NCI-H748 (cell line): ENCODE measurements around the gene PGD.
"Not testable (repeated sequence)": the region's sequence is repeated elsewhere in the genome, so short reads cannot be mapped to it uniquely, and the experiment has no call there.

Experiments
- DNase-seq: peaks from one replicate; lab custom pipeline; 2025; ENCODE audit not compliant: unreplicated experiment; lab: John Stamatoyannopoulos, UW

PGD gene

DNA sequence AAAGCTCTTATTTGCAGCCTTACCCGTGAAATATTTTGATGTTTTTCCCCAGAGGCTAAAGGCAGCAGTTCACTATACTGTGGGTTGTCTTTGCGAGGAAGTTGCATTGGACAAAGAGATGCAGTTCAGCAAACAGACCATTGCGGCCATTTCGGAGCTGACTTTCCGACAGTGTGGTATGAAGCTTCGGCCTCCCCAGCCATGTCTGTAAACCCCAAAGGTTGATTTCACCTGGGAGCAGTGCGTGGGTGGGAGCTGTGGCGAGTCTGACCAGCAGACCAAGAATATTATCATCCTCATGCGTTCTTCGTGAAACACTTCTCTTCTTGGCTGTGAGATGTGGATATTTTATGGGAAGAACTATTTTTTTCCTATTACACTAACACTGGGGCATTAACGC is 34.9 kb downstream of the PGD start:
- DNase-seq: no peak

DNA sequence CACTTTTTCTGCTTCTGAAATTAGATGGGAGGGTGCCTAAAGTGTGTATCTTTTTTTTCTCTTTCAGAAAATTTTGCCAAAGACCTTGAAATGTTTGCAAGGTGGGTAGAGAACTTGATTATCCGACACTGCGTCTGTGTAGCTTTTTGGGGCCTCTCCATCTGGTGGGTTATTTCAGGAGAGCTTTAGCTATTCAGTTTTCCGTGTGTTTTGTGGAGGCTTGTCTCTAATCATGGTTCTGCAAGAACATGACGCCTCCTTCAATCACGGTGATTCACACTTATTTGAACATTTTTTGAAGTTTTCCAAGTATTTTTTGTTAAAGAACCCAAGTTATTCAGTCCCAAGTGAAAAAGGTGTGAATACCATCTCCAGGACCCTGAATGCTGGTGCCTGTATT is 35.7 kb downstream of the PGD start:
- DNase-seq: no peak

DNA sequence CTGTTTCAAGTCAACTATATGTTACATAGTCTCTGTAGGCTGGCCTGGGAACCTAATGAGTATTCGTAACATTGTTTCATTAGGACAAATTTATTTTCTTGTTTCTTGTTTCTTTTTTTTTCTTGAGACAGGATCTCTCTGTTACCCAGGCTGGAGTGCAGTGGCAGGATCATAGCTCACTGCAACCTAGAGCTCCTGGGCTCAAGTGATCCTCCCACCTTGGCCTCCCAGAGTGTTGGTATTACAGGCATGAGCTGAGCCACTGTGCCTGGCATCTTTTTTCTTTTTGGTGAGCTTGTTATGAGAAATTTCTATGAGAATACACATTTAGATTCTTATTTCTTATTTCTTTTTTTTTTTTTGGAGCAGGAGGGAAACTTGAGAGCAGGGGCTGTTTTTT is 38.2 kb downstream of the PGD start:
- no peak for DNase-seq

DNA sequence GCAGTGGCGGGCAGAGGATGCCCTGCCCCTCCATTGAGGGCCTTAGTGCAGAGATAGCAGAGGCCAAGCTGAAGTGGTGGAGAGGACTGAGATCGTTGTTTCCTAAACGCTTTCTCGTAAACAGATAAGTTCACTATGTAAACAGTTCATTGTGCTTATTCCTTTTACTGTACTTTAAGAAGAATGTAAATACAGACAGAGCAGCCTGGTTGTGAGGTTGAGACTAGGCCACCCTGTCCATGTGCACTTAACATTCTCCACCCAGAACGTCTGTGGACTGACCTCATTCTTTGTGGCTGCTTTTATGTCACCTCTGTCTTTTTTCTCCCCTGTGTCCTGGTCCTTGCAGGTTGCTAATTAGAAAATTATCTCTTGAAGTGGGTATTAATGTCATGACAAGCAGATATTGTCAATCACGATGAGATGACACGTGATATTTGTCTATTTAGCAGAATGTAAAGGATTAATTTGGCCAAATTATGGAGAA is 39.9 kb downstream of the PGD start:
- DNase-seq: no peak

DNA sequence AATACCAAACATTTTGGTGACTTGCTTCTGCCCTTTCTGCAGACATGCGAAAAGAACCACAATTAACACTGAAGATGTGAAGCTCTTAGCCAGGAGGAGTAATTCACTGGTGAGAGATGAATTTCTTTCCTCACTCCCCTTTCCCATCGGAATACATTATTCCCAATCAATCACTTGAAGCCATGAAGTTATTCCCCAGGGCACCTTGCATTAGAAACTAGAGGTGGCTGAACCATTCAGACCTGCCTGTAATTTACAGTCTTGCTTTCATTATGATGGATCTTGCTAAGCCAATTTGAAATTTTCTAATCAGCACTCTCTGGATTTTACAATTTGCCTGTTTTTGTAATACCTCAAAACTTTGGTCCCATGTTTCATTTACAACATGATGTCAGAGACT is 41.4 kb downstream of the PGD start:
- DNase-seq: no peak

DNA sequence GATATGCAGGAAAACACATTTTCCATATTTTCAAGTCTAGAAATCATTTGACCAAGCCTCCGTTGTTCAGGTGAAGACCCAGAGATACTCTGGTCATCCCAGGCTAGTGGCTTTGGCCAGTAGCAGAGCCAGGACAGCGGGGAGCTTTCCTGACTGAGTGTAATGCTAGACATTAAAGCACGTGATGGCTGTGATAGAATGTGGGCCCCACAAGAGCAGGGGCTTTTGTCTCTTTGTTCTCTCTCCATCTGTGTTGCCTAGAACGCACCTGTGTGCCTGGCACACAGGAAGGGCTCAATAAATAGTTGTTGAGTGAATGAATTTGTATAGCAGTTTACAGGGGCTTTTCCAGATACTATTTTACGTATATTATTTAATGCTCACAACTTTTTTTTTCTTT is 41.9 kb downstream of the PGD start:
- no peak for DNase-seq

DNA sequence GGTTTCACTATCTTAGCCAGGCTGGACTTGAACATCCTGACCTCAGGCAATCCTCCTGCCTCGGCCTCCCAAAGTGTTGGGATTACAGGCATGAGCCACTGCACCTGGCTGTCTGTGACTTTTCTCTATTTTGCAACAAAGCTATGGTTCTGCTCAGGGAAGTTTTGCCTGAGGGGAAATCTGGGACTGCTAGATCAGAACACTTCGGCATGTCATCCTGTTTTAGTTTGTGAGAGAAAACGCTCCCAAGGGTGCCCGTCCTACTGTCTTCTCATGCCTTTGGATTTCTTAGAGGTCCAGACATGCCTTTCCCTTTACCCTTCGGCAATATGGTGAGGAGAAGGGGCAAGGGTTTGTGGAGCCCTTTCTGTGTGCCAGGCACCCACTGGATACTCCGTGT is 45.4 kb downstream of the PGD start:
- no peak for DNase-seq

DNA sequence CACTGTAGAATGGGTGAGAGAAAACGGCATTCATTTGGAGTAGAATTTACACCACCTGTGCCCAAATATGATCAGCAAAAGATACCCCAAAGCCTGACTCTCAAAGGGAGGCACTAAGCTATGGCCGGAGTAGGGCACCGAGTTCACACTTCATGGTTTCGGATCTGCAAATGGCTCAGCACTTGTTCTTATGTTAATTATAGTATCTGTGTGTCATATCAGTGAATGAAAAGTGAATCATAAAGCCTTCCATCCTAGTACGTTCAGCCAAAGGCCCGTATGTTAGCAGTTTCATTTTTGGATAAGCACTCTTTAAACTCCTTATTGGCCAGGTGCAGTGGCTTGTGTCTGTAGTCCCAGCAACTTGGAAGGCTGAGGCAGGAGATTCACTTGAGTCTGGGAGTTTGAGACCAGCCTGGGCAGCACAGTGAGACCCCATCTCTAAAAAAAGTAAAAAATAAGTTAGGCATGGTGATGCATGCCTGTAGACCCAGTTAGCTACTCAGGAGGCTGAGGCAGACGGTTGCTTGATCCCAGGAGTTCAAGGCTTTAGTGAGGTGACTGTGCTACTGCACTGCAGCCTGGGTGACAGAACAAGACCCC is 46.0 kb downstream of the PGD start:
- DNase-seq: no peak

DNA sequence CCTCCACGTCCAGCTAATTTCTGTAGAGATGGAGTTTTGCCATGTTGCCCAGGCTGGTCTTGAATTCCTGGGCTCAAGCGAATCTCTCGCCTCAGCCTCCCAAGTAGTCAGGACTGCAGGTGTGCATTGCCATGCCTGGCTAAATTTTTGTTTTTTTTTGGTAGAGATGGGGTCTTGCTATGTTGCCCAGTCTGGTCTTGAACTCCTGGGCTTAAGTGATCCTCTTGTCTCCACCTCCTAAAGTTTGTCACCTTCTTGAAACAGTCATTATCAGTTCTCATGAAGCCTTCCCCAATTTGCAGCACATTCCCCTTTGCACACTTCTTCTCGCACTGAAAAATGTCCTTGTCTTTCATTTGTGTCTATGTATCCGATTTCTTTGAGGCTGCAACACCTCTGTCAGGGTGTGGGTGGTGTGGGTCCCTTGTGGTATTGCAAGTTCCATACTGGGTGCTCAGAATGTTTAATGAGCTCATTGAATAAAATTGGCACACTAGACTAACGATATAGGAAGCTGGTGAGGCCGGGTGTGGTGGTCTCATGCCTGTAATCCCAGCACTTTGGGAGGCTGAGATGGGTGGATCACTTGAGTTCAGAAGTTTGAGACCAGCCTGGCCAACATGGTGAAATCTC is 48.0 kb downstream of the PGD start:
- DNase-seq: no peak

DNA sequence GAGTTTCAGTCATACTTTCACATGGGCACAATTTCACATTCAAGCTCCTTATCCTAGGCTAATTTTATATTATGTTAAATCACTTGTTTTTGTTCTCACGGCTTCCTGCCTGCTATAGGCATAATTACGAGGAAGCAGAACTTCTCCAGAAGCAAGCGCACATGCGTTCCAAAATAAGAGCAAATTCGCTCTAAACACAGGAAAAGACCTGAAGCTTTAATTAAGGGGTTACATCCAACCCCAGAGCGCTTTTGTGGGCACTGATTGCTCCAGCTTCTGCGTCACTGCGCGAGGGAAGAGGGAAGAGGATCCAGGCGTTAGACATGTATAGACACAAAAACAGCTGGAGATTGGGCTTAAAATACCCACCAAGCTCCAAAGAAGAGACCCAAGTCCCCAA is 50.9 kb downstream of the PGD start, which contains the start of gene CORT:
Gene CORT, plus strand, starts transcription at position 281 of the 400 bp plus-strand sequence. CDS start 193 bp downstream, outside the sequence.
- DNase-seq: no peak

DNA sequence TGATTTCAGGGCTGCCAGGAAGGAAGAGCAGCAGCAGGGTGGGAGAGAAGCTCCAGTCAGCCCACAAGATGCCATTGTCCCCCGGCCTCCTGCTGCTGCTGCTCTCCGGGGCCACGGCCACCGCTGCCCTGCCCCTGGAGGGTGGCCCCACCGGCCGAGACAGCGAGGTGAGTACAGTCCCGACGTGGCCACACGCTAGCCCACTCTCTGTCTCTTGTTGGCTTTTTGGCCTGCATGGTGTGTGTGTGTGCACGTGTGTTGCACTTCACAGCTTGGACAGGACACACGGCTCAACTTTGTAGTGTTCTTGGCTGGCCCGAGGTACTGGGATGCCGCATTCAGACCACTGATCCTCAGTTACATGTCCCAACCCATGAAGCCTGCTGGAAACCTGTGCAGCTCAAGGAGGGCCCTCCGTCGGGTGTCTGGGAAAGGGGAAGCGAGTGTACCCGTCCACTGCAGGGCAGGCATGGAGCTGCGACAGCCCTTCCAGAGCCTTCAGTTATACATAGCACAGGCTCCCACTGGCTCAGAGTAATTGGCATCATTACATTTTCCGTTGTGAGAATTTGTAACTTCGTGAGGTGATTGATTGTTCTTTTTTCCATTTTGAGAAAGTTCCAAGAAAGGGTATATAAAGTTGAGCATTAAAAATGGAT is 51.4 kb downstream of the PGD start:
- no peak for DNase-seq

DNA sequence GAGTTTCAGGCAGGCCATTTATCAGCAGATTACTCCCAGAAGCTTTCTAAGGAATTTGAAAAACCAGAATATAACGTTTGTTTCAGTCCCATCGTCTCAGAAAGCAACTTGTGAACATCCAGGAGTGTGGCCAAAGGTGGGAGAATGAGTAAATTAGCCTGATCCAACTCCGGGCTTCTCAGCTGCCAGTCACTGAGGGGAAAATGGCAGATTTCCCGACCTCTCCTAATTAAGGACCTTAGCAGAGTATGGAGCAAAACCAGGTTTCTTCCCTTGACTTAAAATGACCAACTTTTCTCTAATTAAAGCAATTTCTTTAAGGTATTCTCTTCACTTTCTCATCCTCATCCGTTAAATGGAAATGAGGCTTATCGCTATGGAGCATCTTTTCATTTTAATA is 52.0 kb downstream of the PGD start:
- no peak for DNase-seq

DNA sequence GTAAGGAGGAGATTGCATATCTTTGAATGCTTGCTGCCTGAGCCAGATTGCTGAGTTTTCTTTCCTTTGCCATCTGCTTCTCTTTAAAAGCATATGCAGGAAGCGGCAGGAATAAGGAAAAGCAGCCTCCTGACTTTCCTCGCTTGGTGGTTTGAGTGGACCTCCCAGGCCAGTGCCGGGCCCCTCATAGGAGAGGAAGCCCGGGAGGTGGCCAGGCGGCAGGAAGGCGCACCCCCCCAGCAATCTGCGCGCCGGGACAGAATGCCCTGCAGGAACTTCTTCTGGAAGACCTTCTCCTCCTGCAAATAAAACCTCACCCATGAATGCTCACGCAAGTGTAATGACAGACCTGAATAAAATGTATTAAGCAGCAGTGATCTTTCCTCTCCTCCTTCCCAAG is 52.4 kb downstream of the PGD start:
- DNase-seq: no peak

DNA sequence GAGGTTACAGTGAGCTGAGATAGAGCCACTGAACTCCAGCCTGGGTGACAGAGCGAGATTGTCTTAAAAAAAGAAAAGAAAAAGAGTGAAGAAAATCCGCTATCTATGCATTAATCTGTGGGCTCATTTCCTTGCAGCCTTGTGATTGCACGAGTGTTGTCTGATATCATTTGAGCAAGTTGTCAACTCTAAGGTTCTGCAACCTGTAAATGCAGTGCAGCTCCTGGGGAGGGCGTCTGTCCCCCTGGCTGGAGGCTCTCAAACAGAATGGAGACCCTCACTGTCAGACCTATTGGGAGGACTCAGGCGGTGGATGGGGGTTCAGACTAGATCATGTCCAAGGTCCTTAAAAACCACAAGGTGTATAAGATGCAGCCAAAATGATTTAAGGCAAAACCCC is 57.2 kb downstream of the PGD start:
- no peak for DNase-seq

DNA sequence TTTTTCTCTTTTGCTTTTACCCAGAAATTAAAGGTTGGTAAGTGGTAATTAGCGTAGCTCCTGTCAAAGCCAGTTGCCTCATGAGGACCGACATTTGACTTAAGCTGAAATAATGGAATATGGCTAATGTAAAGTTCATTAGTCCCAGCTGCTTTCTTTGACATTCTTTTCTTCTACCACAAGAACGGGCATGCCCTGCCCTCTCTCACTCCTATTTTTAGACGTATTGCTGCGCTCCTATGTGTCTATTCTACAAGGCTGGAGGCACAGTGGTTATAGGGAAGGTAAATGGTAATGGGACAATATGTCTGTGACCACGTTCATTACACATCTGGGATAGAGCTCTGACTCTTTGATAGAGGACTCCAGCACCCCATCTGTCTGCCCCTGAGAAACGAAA is 57.8 kb downstream of the PGD start:
- DNase-seq: no peak

DNA sequence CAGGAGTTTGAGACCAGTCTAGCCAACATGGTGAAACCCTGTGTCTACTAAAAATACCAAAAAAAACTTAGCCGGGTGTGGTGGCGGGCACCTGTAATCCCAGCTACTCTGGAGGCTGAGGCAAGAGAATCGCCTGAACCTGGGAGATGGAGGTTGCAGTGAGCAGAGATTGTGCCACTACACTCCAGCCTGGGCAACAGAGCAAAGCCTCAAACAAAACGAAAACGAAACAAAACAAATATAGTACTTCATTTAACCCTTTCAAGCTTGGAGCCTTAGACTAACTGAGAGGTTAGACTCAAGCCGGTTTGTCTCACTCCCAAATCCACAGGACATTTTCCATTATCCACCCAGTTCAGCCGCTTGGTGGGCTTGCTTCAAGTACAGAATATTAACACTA is 58.6 kb downstream of the PGD start:
- DNase-seq: not testable (repeated sequence)

DNA sequence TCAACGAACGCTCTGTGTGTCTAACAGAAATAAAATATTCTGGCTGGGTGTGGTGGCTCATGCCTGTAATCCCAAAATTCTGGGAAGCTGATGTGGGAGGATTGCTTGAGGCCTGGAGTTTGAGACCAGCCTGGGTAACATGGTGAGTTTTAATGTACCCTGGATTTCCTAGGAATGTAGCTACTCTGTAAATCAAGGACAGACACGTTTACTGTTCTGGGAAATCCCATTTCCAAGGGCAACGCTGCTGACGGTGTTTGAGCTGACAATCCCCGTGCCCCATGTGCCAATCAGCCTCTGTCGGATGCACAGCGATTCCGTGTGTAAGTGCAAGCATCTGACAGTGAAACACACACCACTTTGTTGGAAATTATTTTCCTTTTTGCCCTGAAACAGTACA is 59.0 kb downstream of the PGD start:
- DNase-seq: no peak

DNA sequence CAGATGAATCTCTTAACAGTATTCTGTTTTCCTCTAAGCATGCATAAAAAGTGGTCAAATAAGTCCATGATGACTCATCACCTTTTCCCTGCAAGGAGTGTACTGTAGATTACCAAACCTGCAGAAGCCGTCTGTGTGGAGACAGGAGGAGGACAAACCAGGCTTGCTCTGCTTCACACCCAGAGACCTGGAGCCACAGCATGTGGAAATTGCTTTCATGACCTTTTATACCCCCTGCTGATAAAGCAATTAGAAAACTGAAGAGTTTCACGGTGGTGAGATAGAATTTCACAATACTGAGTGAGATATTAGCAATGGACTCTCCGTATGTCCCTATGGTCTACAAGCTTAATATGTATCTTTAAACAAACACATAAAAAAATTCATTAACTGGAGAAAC is 60.3 kb downstream of the PGD start:
- peak; percentile 6 for DNase-seq

DNA sequence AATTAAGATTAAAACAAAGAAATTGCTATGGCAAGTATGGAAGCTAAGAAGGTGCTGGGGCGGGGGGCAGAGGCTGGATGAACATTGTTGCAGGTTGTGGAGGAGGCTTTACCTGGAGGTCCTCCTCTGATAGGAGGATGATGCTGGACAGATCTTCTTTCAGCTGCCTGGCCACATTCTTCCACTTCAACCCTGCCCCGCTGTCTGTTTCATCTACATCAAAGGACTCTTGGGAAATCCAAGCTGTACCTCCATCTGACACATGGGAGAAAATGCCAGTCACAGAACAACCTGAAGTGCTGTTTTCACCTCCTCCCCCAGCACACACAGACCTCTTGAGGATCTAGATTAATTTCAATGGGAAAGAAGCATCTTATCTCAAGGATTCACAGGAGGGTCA is 68.2 kb downstream of the PGD start:
- no peak for DNase-seq

DNA sequence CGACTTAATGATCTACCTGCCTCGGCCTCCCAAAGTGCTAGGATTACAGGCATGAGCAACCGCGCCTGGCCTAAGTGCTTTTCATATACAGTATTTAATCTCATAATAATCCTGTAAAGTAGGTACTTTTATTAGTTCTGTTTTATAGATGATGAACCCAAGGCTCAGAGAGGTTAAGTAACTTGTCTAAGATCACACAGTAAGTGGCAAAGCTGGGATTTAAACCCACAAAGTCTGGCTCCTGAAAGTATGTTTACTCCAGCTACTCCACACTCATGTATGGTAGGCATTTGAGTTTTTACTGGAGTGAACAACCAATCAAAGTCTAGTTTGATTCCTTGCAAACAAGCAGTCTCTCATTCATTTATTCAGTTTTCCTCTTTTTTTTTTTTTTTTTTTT is 71.2 kb downstream of the PGD start:
- DNase-seq: no peak
